ENCODE measurements around the gene ACTG2. TPM values are rescaled to one million over a fixed set of nuclear protein-coding genes. Genes with fewer than 3 reads are reported as not detected.
"Not testable (repeated sequence)": the region's sequence is repeated elsewhere in the genome, so short reads cannot be mapped to it uniquely, and the experiment has no call there.

ACTG2 gene
- total RNA-seq, 3 donors from 2014 or later: 3.8 to 108 (median 54.6) TPM

DNA sequence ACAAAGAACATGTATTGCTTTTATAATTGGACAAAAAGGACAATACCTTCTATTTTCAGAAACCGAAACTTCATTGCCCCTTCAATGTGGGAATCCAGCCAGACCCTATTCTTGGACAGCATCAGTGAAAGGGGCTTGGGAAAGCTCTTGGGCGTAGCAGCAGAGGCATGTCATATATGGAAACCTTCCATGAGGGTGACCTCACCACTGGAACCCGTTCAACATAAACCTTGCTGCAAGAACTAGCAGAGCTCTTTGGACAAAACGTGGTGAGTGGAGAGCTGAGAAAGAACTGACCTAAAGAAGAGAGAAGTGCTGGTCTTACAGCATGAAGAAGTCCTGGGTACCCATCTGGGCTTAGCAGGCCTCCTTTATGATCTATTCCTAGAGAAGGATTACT lies 22.7 kb upstream of the ACTG2 start:
- H3K4me1 ChIP-seq: no peaks in the 10 kb centered on the region
- DNase-seq (ENCODE audit: low spot score in 2 of 2): peak in 1 of 2 donors; percentile 72
- H3K4me3 ChIP-seq: no peak overlapping the region
- TF ChIP-seq CTCF (IDR thresholded peaks at IDR 0.05) (no peak), POLR2A (IDR thresholded peaks at IDR 0.05) (no peak), POLR2AphosphoS5 (IDR thresholded peaks at IDR 0.05) (no peak)
- H3K27me3 ChIP-seq: no peaks in the 10 kb centered on the region
- intact Hi-C loops (cut with DNase I; ENCODE audit: low total_unique reads): no loop called here
- no peaks in the 10 kb centered on the region for H3K36me3 ChIP-seq
- H3K9me3 ChIP-seq: no peaks in the 10 kb centered on the region
- peak overlapping the region; percentile 74 to 75 for H3K27ac ChIP-seq

GRCh38 chr2:73877071-73877802 lies 15.6 kb upstream of the ACTG2 start:
- intact Hi-C loops (cut with DNase I; ENCODE audit: low total_unique reads): no loop called here

DNA sequence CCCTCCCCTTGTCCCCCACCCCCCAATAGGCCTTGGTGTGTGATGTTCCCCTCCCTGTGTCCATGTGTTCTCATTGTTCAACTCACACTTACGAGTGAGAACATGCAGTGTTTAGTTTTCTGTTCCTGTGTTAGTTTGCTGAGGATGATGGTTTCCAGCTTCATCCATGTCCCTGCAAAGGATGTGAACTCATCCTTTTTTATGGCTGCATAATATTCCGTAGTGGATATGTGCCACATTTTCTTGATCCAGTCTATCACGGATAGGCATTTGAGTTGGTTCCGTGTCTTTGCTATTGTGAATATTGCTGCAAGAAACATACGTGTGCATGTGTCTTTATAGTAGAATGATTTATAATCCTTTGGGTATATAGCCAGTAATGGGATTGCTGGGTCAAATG lies 14.8 kb upstream of the ACTG2 start:
- H3K27me3 ChIP-seq; H3K4me3 ChIP-seq; H3K27ac ChIP-seq; H3K4me1 ChIP-seq; H3K9me3 ChIP-seq; DNase-seq (ENCODE audit: low spot score in 2 of 2); H3K36me3 ChIP-seq; intact Hi-C loops (cut with DNase I; ENCODE audit: low total_unique reads): not testable (repeated sequence)

More at GRCh38 chr2:73877071-73877802, 15.6 kb upstream of the ACTG2 start:
- no peak overlapping the region for H3K4me3 ChIP-seq
- no peak overlapping the region for H3K27ac ChIP-seq
- H3K4me1 ChIP-seq: no peaks in the 10 kb centered on the region
- no peaks in the 10 kb centered on the region for H3K9me3 ChIP-seq
- no peaks in the 10 kb centered on the region for H3K36me3 ChIP-seq
- no peaks in the 10 kb centered on the region for H3K27me3 ChIP-seq
- TF ChIP-seq POLR2A (IDR thresholded peaks at IDR 0.05): no peak
- TF ChIP-seq CTCF (IDR thresholded peaks at IDR 0.05): no peak
- no peak for TF ChIP-seq POLR2AphosphoS5 (IDR thresholded peaks at IDR 0.05)
- no peak for DNase-seq (ENCODE audit: low spot score in 2 of 2)

DNA sequence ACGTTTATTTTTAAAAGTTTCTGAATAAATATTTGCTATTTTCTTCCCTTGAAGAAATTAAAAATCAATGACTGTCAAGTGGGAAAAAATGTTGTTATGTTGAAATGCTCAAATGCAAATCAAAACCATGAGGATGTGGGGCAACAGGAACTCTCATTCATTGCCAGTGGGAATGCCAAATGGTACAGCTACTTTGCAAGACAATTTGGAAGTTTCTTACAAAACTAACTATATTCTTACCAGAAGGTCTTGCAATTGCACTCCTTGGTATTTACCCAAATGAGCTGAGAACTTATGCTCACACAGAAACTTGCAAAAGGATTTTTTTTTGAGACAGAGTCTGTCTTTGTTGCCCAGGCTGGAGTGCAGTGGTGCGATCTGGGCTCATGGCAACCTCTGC lies 7.4 kb upstream of the ACTG2 start:
- Histone ChIP-seq H3K27me3 (no peaks in the 10 kb centered on the region), H3K27ac (no peak overlapping the region), H3K4me3 (no peak overlapping the region), H3K36me3 (no peaks in the 10 kb centered on the region), H3K9me3 (no peaks in the 10 kb centered on the region), H3K4me1 (no peaks in the 10 kb centered on the region)
- no peak for DNase-seq (ENCODE audit: low spot score in 2 of 2)
- no peak for TF ChIP-seq POLR2AphosphoS5 (IDR thresholded peaks at IDR 0.05)
- no peak for TF ChIP-seq CTCF (IDR thresholded peaks at IDR 0.05)
- no peak for TF ChIP-seq POLR2A (IDR thresholded peaks at IDR 0.05)
- intact Hi-C loops (cut with DNase I; ENCODE audit: low total_unique reads): no loop called here

GRCh38 chr2:73886357-73886756 lies 6.5 kb upstream of the ACTG2 start:
- no peaks in the 10 kb centered on the region for H3K9me3 ChIP-seq
- intact Hi-C loops (cut with DNase I; ENCODE audit: low total_unique reads): no loop called here
- H3K36me3 ChIP-seq: no peaks in the 10 kb centered on the region
- H3K27me3 ChIP-seq: no peaks in the 10 kb centered on the region
- no peak overlapping the region for H3K4me3 ChIP-seq
- no peak for DNase-seq (ENCODE audit: low spot score in 2 of 2)
- TF ChIP-seq POLR2A (IDR thresholded peaks at IDR 0.05): no peak
- H3K4me1 ChIP-seq: no peaks in the 10 kb centered on the region
- no peak overlapping the region for H3K27ac ChIP-seq

DNA sequence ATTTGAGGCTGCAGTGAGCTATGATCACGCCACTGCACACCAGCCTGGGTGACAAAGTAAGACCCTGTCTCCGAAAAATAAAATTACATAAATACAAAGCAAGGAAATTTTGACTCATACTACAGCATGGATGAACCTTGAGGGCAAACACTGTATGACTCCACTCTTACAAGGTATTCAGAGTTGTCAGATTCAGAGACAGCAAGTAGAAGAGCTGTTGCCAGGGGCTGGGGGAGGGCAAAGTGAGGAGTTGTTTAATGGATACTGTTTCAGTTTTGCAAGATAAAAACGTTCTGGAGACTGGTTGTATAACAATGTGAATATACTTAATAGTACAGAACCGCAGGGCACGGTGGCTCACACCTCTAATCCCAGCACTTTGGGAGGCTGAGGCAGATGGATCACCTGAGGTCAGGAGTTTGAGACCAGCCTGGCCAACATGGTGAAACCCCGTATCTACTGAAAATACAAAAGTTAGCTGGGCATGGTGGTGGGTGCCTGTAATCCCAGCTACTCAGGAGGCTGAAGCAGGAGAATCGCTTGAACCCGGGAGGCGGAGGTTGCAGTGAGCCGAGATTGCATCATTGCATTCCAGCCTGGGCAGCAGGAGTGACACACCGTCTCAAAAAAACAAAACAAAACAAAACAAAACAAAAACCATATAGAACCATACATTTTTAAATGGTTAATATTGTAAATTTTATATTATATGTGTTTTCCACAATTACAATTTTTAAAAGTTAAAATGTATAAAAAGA lies 5.0 kb upstream of the ACTG2 start:
- H3K9me3 ChIP-seq; intact Hi-C loops (cut with DNase I; ENCODE audit: low total_unique reads); H3K4me3 ChIP-seq; H3K27ac ChIP-seq; DNase-seq (ENCODE audit: low spot score in 2 of 2); H3K36me3 ChIP-seq; H3K4me1 ChIP-seq; H3K27me3 ChIP-seq: not testable (repeated sequence)

Data from breast epithelium (tissue), 4 donors.